IPS-15b (cell line): Measurements from ENCODE around the gene S100A3.
"Not testable (repeated sequence)": the region's sequence is repeated elsewhere in the genome, so short reads cannot be mapped to it uniquely, and the experiment has no call there.

Experiments
- H3K27me3 ChIP-seq: one replicate; pipeline ENCODE4 v1.6.1; 2013; ENCODE audit warnings: low read length; ENCODE audit not compliant: control insufficient read depth, insufficient read depth
- H3K36me3 ChIP-seq: one replicate; pipeline ENCODE4 v1.6.1; 2013; ENCODE audit warnings: low read length; ENCODE audit not compliant: control insufficient read depth, insufficient read depth
- H3K4me1 ChIP-seq: one replicate; pipeline ENCODE4 v1.6.1; 2013; ENCODE audit warnings: mild to moderate bottlenecking, low read length; ENCODE audit not compliant: control insufficient read depth, insufficient read depth
- H3K4me3 ChIP-seq: one replicate; pipeline ENCODE4 v1.5.1; 2013; ENCODE audit warnings: low read depth, low read length
- H3K9ac ChIP-seq: one replicate; pipeline ENCODE4 v1.6.1; 2013; ENCODE audit warnings: low read depth, mild to moderate bottlenecking, low read length
- H3K9me3 ChIP-seq: one replicate; pipeline ENCODE4 v1.6.1; 2013; ENCODE audit warnings: mild to moderate bottlenecking, low read length; ENCODE audit not compliant: control insufficient read depth, insufficient read depth

Gene S100A3, protein sequence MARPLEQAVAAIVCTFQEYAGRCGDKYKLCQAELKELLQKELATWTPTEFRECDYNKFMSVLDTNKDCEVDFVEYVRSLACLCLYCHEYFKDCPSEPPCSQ

DNA sequence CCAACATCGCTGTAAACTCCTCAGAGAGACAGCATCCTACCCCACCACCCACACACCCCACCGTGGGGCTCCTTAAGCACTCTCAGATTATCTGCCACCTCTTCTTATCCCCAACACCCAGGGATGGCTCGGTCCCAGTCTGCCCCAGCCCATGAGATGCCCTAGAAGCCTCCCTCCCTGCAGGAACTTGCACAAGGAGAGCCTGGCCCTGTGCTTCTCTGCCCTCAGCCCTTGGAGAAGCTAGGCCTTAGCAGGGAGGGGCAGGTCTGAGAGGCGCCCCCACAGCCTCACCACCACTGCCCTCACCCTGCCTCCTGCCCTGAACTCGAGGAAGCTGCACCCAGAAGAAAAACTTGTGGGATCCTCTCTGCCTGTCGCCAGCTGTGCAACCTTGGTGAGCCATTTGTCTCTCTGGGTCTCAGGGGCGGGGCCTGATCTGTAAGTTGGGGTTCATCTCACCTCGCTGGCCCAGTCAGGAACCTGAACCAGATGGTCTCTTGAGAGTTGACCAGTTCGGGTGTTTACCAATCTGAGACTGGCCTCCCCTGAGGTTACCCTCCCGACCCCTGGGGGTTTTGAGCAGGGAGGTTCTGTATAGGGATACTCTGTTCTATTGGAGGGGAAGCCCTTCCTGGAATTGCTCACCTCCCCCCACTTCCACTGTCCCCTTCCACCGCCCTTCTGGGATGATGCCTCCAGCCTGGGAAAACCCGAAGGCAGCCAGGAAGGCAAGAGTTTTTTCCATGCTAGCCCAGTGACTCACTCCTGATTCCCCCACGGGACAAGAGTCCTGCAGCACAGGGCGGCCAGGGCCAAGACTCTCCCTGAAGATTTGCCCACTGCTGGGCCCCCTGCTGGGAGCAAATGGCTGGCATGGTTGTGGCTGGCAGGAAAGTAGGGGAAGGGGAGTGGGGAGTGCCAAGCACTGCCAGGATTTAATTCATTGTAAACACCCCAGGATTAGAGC lies at the start of gene S100A3:
Gene S100A3, minus strand, starts transcription at position 537 of the 967 bp plus-strand sequence. CDS start 773 bp downstream, outside the sequence.
- H3K9ac ChIP-seq, result no peak within 1 kb of the TSS
- H3K4me3 ChIP-seq, result no peak within 1 kb of the TSS
- peaks cover 10% of the 10 kb centered on the region for H3K4me1 ChIP-seq
- H3K36me3 ChIP-seq, result no peaks in the 10 kb centered on the region
- no peaks in the 10 kb centered on the region for H3K9me3 ChIP-seq
- H3K27me3 ChIP-seq, result no peaks in the 10 kb centered on the region

DNA sequence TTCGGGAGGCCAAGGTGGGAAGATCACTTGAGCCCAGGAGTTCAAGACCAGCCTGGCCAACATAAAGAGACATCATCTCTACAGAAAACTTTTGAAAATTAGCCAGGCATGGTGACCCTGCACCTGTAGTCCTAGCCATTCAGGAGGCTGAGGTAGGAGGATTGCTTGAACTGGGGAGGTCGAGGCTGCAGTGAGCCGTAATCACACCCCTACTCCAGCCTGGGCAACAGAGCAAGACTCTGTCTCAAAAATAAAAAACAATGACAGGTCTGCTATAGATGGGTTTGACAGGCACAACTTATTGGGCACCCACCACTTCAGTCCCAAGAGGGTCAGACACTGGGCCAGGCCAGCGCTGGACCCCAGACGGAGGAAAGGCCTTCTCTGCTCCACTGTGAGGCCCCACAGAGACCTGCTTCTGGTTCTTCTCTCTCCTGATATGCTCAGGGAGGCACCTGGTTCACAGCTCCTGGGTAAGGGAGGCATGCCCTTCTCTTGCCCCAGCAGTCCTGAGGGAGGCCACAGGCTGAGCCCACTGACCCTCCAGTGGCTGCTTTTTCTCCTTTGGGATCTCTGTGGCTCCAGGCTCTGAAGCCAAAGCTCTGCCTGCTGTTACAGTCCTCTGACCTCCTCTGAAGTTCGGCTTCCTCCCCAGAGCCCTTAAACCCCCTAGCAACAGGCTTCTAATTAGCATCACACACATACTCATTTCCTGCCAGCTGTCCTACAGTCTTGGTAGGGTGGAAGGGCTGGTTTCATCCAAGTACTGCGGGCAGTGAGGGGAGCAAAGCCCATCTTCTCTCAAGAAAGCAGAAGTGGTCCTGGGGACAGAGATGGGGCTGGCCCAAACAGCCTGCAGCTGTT lies 49.5 kb upstream of the S100A3 start:
- Histone ChIP-seq H3K4me1 (peaks cover 2% of the 10 kb centered on the region), H3K4me3 (no peak overlapping the region), H3K36me3 (no peaks in the 10 kb centered on the region), H3K27me3 (no peaks in the 10 kb centered on the region), H3K9ac (no peak overlapping the region), H3K9me3 (no peaks in the 10 kb centered on the region)

DNA sequence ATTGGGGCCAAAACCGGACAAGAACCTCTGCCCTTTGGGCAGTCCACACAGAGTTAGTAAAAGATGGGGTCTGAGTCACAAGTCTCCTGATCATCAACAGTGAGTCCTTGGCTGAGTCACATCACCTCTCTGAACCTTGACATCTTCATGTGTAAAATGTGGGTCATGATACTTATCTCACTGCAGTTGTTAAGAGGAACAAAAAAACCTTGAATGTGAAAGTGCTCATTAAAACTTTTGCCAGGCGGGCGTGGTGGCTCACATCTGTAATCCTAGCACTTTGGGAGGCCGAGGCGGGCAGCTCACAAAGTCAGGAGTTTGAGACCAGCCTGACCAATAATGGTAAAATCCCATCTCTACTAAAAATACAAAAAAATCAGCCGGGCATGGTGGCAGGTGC lies 48.1 kb upstream of the S100A3 start:
- Histone ChIP-seq H3K9me3 (no peaks in the 10 kb centered on the region), H3K27me3 (no peaks in the 10 kb centered on the region), H3K9ac (no peak overlapping the region), H3K36me3 (no peaks in the 10 kb centered on the region), H3K4me3 (no peak overlapping the region), H3K4me1 (peaks cover 2% of the 10 kb centered on the region)

DNA sequence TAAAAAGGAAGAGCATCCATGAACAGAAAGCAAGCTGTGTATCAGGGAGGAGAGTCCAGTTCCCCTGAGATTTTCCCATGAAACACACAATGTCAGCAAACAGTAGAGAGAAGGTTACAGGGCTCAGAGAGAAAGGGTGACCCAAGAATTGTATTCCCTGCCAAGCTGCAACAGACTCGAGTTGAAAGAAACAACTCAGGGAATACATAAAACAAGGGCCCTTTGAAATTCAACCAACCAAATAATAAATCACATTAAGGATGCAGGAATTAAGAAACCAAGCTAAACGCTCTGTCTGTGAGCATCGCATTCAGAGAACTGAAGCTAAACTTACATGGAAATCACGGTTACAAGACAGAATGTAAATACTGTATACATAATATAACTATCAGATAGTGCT lies 43.7 kb upstream of the S100A3 start:
- Histone ChIP-seq H3K27me3 (no peaks in the 10 kb centered on the region), H3K4me3 (no peak overlapping the region), H3K9me3 (no peaks in the 10 kb centered on the region), H3K9ac (no peak overlapping the region), H3K4me1 (no peaks in the 10 kb centered on the region), H3K36me3 (no peaks in the 10 kb centered on the region)

DNA sequence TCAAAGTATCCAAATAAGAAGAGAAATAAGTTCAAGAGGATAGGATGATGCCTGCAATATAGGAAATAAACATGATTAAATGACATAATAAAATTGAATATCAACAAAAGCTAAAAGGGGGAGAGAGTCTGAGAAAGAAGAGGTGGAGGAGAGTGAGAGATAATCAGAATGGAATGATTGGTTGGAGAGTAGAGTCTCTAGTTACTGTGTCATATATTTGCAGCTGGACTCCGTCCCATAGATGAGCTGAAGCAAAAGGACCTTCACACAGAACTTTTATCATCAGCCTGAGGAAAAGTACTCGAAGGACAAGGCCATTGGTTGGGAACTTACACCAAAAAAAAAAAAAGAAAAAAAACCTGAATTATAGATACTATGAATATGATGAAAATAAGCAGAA lies 39.4 kb upstream of the S100A3 start:
- Histone ChIP-seq H3K9ac (no peak overlapping the region), H3K4me3 (no peak overlapping the region), H3K36me3 (no peaks in the 10 kb centered on the region), H3K4me1 (no peaks in the 10 kb centered on the region), H3K27me3 (no peaks in the 10 kb centered on the region), H3K9me3 (no peaks in the 10 kb centered on the region)

DNA sequence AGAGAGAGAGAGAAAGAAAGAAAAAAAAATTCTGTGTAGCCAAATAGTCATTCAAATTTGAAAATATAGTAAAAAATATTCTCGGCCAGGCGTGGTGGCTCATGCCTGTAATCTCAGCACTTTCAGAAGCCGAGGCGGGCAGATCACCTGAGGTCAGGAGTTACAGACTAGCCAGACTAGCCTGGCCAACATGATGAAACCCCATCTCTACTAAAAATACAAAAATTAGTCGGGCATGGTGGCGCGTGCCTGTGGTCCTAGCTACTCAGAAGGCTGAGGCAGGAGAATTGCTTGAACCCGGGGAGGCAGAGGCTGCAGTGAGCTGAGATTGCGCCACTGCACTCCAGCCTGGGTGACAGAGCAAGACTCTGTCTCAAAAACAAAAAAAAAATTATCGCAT lies 39.0 kb upstream of the S100A3 start:
- not testable (repeated sequence) for H3K27me3 ChIP-seq, H3K4me1 ChIP-seq, H3K9ac ChIP-seq, H3K36me3 ChIP-seq, H3K9me3 ChIP-seq, H3K4me3 ChIP-seq

DNA sequence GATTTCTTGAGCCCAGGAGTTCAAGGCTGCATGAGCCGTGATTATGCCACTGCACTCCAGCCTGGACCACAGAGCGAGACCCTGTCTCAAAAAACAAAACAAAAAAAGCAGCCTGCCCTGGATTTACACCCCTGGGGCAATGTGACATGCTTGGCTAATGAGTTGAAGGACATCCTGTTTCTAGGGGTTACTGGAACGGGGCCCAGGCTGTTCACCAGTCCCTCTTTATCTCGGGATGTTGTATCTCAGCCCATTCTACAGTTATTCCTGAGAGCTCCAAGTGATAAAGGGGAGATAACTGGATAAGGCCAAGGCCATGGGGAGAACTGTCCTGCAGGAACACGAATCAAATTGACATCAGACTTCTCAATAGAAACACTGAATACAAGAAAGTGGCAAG lies 38.3 kb upstream of the S100A3 start:
- no peaks in the 10 kb centered on the region for H3K27me3 ChIP-seq
- no peaks in the 10 kb centered on the region for H3K9me3 ChIP-seq
- no peaks in the 10 kb centered on the region for H3K36me3 ChIP-seq
- no peaks in the 10 kb centered on the region for H3K4me1 ChIP-seq
- H3K4me3 ChIP-seq, result no peak overlapping the region
- H3K9ac ChIP-seq, result no peak overlapping the region

DNA sequence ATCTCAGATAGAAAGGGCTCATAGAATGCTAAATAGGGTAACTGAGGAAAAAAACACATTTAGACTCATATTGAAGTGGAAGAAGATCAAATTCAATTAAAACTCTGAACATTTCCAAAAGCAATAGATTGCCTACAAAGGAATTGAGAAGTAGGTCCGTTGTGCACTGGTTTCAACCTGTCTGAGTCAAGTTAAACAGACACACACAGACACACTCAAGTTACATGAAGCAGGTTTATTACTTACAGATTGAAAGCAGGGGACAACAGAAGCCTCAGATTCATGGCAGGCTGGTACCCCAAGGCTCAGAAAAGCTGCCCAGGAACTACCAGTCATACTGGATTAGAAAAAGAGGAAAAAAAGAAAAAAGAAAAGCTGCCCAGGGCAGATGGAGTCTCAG lies 37.3 kb upstream of the S100A3 start:
- no peaks in the 10 kb centered on the region for H3K4me1 ChIP-seq
- no peaks in the 10 kb centered on the region for H3K27me3 ChIP-seq
- H3K36me3 ChIP-seq, result no peaks in the 10 kb centered on the region
- no peak overlapping the region for H3K9ac ChIP-seq
- H3K9me3 ChIP-seq, result no peaks in the 10 kb centered on the region
- no peak overlapping the region for H3K4me3 ChIP-seq

DNA sequence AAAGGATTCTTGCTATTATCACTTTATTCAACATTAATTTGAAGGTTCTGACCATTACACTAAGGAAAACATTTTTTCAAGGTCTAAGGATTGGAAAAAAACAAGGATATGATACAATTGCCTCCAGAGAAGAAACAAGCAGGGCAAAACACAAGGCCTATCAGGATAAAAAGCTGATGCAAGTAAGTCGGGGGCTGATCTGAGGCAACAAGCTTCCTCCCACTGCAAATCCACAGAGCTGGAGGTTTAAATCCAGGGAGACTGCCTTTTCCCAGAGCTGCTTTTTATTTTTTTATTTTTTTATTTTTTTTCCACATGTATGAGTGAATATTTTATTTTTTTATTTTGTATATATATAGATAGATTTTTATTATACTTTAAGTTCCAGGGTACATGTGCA lies 35.9 kb upstream of the S100A3 start:
- Histone ChIP-seq H3K27me3 (no peaks in the 10 kb centered on the region), H3K4me3 (no peak overlapping the region), H3K4me1 (no peaks in the 10 kb centered on the region), H3K9me3 (no peaks in the 10 kb centered on the region), H3K36me3 (no peaks in the 10 kb centered on the region), H3K9ac (no peak overlapping the region)

DNA sequence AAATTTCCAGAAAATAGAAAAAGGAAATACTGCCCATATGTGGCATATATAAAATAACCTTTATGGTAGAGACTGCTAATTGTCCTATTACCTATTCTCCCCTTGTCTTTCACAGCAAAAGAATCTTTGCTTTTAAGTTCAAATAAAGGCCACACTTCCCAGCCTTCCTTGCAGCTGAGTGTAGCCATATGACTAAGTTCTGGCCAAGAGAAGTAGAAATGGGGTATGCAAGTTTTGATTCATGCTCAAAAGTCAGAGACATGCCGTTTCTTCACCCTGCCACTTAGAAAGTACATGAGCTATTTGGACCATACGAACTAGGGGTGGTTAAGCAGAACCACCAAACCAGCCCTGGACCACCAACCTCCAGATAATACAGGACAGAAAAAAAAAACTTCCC lies 34.9 kb upstream of the S100A3 start:
- no peaks in the 10 kb centered on the region for H3K27me3 ChIP-seq
- no peaks in the 10 kb centered on the region for H3K36me3 ChIP-seq
- no peaks in the 10 kb centered on the region for H3K9me3 ChIP-seq
- H3K4me1 ChIP-seq, result no peaks in the 10 kb centered on the region
- no peak overlapping the region for H3K9ac ChIP-seq
- H3K4me3 ChIP-seq, result no peak overlapping the region

DNA sequence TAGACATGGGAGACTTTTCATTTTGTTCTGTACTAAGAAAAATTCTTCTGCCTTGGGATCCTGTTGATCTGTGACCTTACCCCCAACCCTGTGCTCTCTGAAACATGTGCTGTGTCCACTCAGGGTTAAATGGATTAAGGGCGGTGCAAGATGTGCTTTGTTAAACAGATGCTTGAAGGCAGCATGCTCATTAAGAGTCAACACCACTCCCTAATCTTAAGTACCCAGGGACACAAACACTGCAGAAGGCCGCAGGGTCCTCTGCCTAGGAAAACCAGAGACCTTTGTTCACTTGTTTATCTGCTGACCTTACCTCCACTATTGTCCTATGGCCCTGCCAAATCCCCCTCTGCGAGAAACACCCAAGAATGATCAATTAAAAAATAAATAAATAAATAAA lies 34.5 kb upstream of the S100A3 start:
- not testable (repeated sequence) for H3K4me1 ChIP-seq, H3K36me3 ChIP-seq, H3K27me3 ChIP-seq, H3K9ac ChIP-seq, H3K4me3 ChIP-seq, H3K9me3 ChIP-seq
